Measurements from ENCODE around the gene VAMP7.

Gene VAMP7

DNA sequence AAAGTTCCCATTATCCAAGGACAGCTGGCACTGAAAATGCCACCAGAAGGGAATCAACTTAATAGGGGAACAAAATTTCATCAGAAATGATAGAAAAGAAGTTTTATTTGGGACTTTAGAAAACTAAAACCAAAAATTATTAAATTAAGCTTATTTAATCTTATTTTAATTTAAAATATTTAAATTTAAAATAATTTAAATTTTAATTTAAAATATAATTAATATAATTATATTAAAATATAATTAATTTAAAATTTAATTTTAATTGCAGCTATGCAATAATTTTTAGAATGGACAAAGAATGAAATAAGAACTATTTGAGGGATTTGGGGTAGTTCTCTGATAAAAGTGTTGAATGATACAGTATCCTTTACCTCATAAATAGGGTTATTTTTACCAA is 10.2 kb upstream of the VAMP7 start:
- POLR2A ChIA-PET: no interaction called here
- no peak for DNase-seq (ENCODE audit: extremely low spot score)
- no peak for TF ChIP-seq CTCF (IDR thresholded peaks at IDR 0.05; ENCODE audit: control extremely low read depth, extremely low read depth, low read depth, missing control alignments)
- CTCF ChIA-PET: no interaction called here

DNA sequence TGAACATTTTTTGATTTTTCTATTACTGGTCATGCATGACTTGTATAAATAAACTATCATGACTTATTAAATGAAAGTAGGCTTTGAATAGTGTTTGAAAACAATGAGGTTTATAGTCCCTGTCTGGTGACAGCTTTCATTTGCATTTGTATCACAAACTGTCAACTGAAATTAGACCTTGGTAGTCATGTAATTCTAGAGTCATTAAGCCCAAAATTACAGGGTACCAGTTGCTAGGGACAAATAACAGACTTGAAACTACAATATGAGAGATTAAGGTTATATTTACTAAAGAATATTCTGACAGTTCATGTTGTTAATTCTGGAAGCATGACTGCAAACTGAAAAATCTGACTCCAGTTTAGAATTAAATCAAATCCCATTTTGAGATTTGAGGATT is 9.2 kb upstream of the VAMP7 start:
- TF ChIP-seq CTCF (IDR thresholded peaks at IDR 0.05; ENCODE audit: control extremely low read depth, extremely low read depth, low read depth, missing control alignments): no peak
- ChIA-PET POLR2A (no interaction called here), CTCF (no interaction called here)
- no peak for DNase-seq (ENCODE audit: extremely low spot score)

DNA sequence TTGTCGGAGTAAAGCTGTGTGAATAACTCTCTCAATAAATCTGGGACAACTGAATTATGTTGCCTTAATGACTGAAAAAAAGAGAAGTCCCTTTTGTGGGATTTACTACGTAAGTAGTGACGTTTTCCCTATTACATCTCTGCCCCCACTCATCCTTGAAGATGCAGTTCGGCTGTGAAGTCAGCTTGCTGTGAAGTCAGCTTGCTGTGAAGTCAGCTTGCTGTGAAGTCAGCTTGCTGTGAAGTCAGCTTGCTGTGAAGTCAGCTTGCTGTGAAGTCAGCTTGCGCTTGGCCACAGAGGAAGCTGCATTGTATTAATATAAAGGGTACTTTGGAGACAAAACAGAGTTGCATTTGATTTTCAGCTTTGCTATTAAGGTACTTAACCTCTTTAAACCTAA is 8.0 kb upstream of the VAMP7 start:
- no peak for DNase-seq (ENCODE audit: extremely low spot score)
- TF ChIP-seq CTCF (IDR thresholded peaks at IDR 0.05; ENCODE audit: control extremely low read depth, extremely low read depth, low read depth, missing control alignments): no peak
- ChIA-PET CTCF (no interaction called here), POLR2A (no interaction called here)

- no peak for TF ChIP-seq CTCF (IDR thresholded peaks at IDR 0.05; ENCODE audit: control extremely low read depth, extremely low read depth, low read depth, missing control alignments)
- no peak for DNase-seq (ENCODE audit: extremely low spot score)
- POLR2A ChIA-PET: no interaction called here
- CTCF ChIA-PET: no interaction called here
Observed at GRCh38 chrX:155874571-155875244, 6.4 kb upstream of the VAMP7 start.

DNA sequence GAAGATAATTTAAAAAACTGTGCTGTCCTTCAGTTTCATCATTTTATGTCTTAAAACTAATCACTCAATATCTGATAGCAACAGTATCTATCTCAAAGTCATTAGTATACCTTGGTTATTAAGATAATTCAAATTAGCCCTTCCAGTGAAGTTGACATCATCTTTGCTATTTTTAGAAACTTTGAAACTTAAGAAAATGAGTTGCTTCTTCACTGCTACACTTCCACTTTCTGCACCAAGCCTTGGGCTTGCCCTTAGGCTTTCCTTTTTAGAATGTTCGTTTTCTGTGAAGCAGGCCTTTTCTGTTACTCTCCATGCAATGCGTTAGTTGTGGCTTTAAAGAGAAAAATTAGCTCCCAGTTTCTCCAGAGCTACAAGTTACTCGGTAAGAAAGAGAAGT is 4.4 kb upstream of the VAMP7 start:
- ChIA-PET CTCF (no interaction called here), POLR2A (no interaction called here)
- DNase-seq (ENCODE audit: extremely low spot score): peak; percentile 21
- TF ChIP-seq CTCF (IDR thresholded peaks at IDR 0.05; ENCODE audit: control extremely low read depth, extremely low read depth, low read depth, missing control alignments): no peak

- no peak for DNase-seq (ENCODE audit: extremely low spot score)
- TF ChIP-seq CTCF (IDR thresholded peaks at IDR 0.05; ENCODE audit: control extremely low read depth, extremely low read depth, low read depth, missing control alignments): no peak
- POLR2A ChIA-PET: no interaction called here
- CTCF ChIA-PET: no interaction called here
Observed at GRCh38 chrX:155877288-155877687, 3.9 kb upstream of the VAMP7 start.

Data from GM10248 (cell line).